GM12878 (cell line): Measurements from ENCODE around the gene TDRD7. TPM values are rescaled to one million over a fixed set of nuclear protein-coding genes. Genes with fewer than 3 reads are reported as not detected.
A peak's percentile ranks its signal among the peaks of the same experiment; 100 is the strongest.

ENCODE experiments used
- ATAC-seq: fragments of 200-7000 bp; cut with Tn5 transposase; 3 replicates; pipeline ENCODE4 v1.9.1; 2020; ENCODE audit warnings: mild to moderate bottlenecking, moderate library complexity
- BruUV-seq: library from RNA; stranded (reverse); fragments of 400-500 nt; replicated peaks from 2 replicates; lab custom pipeline; 2021; lab: Mats Ljungman, UMichigan
- CTCF ChIA-PET: fragments of 300-600 bp; sonication (Branson Sonifier 250); formaldehyde crosslinking; extraction: SDS; loops from one replicate; lab custom pipeline; 2021; ENCODE audit warnings: inconsistent platforms; lab: Yijun Ruan, JAX
- POLR2A ChIA-PET: fragments of 350-600 bp; formaldehyde crosslinking; extraction: SDS; loops from one replicate; lab custom pipeline; 2021; ENCODE audit warnings: inconsistent platforms; lab: Charles Lee
- RAD21 ChIA-PET: fragments of 300-600 bp; sonication (Branson Sonifier 250); formaldehyde crosslinking; loops from one replicate; lab custom pipeline; 2023; ENCODE audit warnings: antibody characterized with exemption; ENCODE audit not compliant: unreplicated experiment; lab: Charles Lee
- SMC1A ChIA-PET: fragments of 300-600 bp; sonication (Branson Sonifier 250); formaldehyde crosslinking; loops from one replicate; lab custom pipeline; 2023; ENCODE audit not compliant: unreplicated experiment, uncharacterized antibody; lab: Charles Lee
- DNase-seq: peaks from one replicate; pipeline ENCODE4 v3.0.0-alpha.2; 2011; ENCODE audit warnings: low read depth, low spot score
- FAIRE-seq: peaks from 3 replicates; lab custom pipeline; 2011; peaks lifted over from hg19 to GRCh38; lab: Jason Lieb, UNC
- H2AFZ ChIP-seq: 2 replicates; pipeline ENCODE4 v1.6.0; 2011; ENCODE audit warnings: low read depth, low read length, control low read depth; ENCODE audit not compliant: control insufficient read depth
- H3K27ac ChIP-seq: 2 replicates; pipeline ENCODE4 v1.5.1; 2011; ENCODE audit warnings: control low read depth; ENCODE audit not compliant: control insufficient read depth, insufficient read depth
- H3K27me3 ChIP-seq, 2 experiments: replicated peaks in 1 of 2; 2 replicates each; pipeline versions ENCODE4 v1.6.0 to v1.6.1; 2011; ENCODE audit warnings: low read length in 1 of 2; ENCODE audit not compliant: control insufficient read depth in 2 of 2, insufficient read depth in 2 of 2
- H3K36me3 ChIP-seq, 2 experiments: 2 replicates each; pipeline ENCODE4 v1.5.1; 2011; ENCODE audit warnings: low read length in 1 of 2; ENCODE audit not compliant: control insufficient read depth in 2 of 2, insufficient read depth in 2 of 2
- H3K4me1 ChIP-seq: 2 replicates; pipeline ENCODE4 v1.6.1; 2011; ENCODE audit warnings: mild to moderate bottlenecking, low read length, moderate library complexity, mixed read lengths; ENCODE audit not compliant: control insufficient read depth, insufficient read depth
- H3K4me2 ChIP-seq: 2 replicates; pipeline ENCODE4 v1.6.0; 2011; ENCODE audit warnings: control low read depth; ENCODE audit not compliant: control insufficient read depth, insufficient read depth
- H3K4me3 ChIP-seq: fragments of 200-600 bp; sonication (generic); 2 replicates; pipeline ENCODE4 v1.5.1; 2016
- H3K79me2 ChIP-seq: 2 replicates; pipeline ENCODE4 v1.6.0; 2011; ENCODE audit warnings: low read length; ENCODE audit not compliant: control insufficient read depth, insufficient read depth
- H3K9ac ChIP-seq: 2 replicates; pipeline ENCODE4 v1.8.0; 2011; ENCODE audit warnings: low read length, control low read depth, mixed read lengths; ENCODE audit not compliant: control insufficient read depth, insufficient read depth
- H3K9me3 ChIP-seq: replicated peaks from 3 replicates; pipeline ENCODE4 v1.5.1; 2011; ENCODE audit warnings: mild to moderate bottlenecking, low read length; ENCODE audit not compliant: control insufficient read depth, insufficient read depth
- H4K20me1 ChIP-seq: 2 replicates; pipeline ENCODE4 v1.6.0; 2011; ENCODE audit not compliant: control insufficient read depth, insufficient read depth
- DPF2 ChIP-seq: fragments of 450-650 bp; IDR thresholded peaks from 2 replicates; pipeline ENCODE4 v1.6.1; 2017; ENCODE audit warnings: mild to moderate bottlenecking
- SIN3A ChIP-seq: IDR thresholded peaks from 2 replicates; pipeline ENCODE4 v1.6.1; 2012; ENCODE audit warnings: low read depth, low read length, improper control_type of control experiment
- USF1 ChIP-seq: IDR thresholded peaks from 2 replicates; pipeline ENCODE4 v1.6.1; 2011; ENCODE audit warnings: borderline replicate concordance, low read depth, mild to moderate bottlenecking, moderate library complexity, mixed read lengths, low read length; ENCODE audit not compliant: insufficient read depth; ENCODE audit errors: extremely low read length
- ZBTB40 ChIP-seq: fragments of 450-650 bp; IDR thresholded peaks from 2 replicates; pipeline ENCODE4 v1.6.1; 2016; ENCODE audit warnings: mild to moderate bottlenecking, moderate library complexity, borderline replicate concordance
- ZNF384 ChIP-seq: IDR thresholded peaks from 2 replicates; pipeline ENCODE4 v1.6.1; 2012; ENCODE audit warnings: low read depth, mild to moderate bottlenecking, low read length, improper control_type of control experiment, borderline replicate concordance
- WGBS: methylation state at CpG from one replicate; pipeline ENCODE4 v1.1.6; 2016; ENCODE audit warnings: low lambda C conversion rate; ENCODE audit not compliant: insufficient replicate concordance, insufficient coverage; ENCODE audit errors: missing lambda C conversion rate; 5-methylcytosine and 5-hydroxymethylcytosine counted together
- in situ Hi-C: fragments of 300-500 bp; cut with MboI; formaldehyde crosslinking; loops from 9 replicates; pipeline ENCODE4 v1.14.3; 2018; ENCODE audit warnings: mixed read lengths
- intact Hi-C: fragments of 100-400 bp; cut with micrococcal nuclease; formaldehyde crosslinking; loops from one replicate; pipeline ENCODE4 v1.14.2; 2022; ENCODE audit not compliant: unreplicated experiment
- polyA plus RNA-seq, 11 experiments: library from polyadenylated mRNA; depleted of rRNA in 4 of 11; unstranded in 6 of 11; stranded (reverse) in 5 of 11; fragments of >200 nt; fragmentation: Nextera tagmentation in 4 of 11; fragmentation: Illumina TruSeq in 1 of 11; extraction: Ambion mirVana in 4 of 11; extraction: Trizol in 1 of 11; gene quantifications; 1 replicate in 1 of 11; 2 replicates in 10 of 11; pipeline versions ENCODE4 v1.2.1 to v1.2.3, GENCODE V29; 2011 to 2016; ENCODE audit warnings: inconsistent platforms in 2 of 11, missing spikeins in 2 of 11, low read depth in 1 of 11
- total RNA-seq, 4 experiments: library from RNA; depleted of rRNA in 3 of 4; stranded (reverse); fragments of >200 nt in 3 of 4; fragmentation: Illumina TruSeq in 1 of 4; extraction: Trizol in 1 of 4; gene quantifications; 2 replicates each; pipeline versions ENCODE4 v1.2.1 to v1.2.3, GENCODE V29; 2013 to 2021
- TF ChIP-seq, protein P1 (sequence below): fragments of 150-350 bp; IDR thresholded peaks from 2 replicates; pipeline ENCODE4 v1.6.1; 2014; ENCODE audit warnings: mild to moderate bottlenecking, low read depth, low read length
- TF ChIP-seq, protein P2 (sequence below): IDR thresholded peaks from 2 replicates; pipeline ENCODE4 v1.6.1; 2012; ENCODE audit warnings: low read depth, low read length, improper control_type of control experiment
- TF ChIP-seq, protein P3 (sequence below): fragments of 150-350 bp; IDR thresholded peaks from 2 replicates; pipeline ENCODE4 v1.6.1; 2016; ENCODE audit warnings: low read depth, low read length

TDRD7 gene
- total and polyA plus RNA-seq, 10 of the 15 experiments (the other 5 are each of a cell fraction or from before 2014, with no cell fraction given): 5.7 to 26.4 (median 16.2) TPM

GRCh38 chr9:97363661-97364299 lies 48.1 kb upstream of the TDRD7 start (continued):
- TF ChIP-seq ZBTB40 (no peak), ZNF384 (no peak)
- TF ChIP-seq, all 136 proteins: peak for 5

- Histone ChIP-seq H2AFZ (no peak overlapping the region), H3K9ac (no peak overlapping the region), H3K27me3 (no peaks in the 10 kb centered on the region), H3K36me3 (no peaks in the 10 kb centered on the region), H3K4me1 (peaks cover 53% of the 10 kb centered on the region), H3K9me3 (peaks cover 1% of the 10 kb centered on the region; the same call in 2 of the 3 replicates), H3K4me2 (peak overlapping the region; percentile 18; the same call in 1 of the 2 replicates), H3K79me2 (no peaks in the 10 kb centered on the region), H3K27ac (no peak overlapping the region), H3K4me3 (no peak overlapping the region), H4K20me1 (no peaks in the 10 kb centered on the region)
- ChIA-PET CTCF (interaction anchor here (0.7 to 5.9 kb wide), 8 partner anchors 12 to 509 kb away, joined by 3 to 40 read pairs (median 4); partner anchors contain the start of genes TDRD7 and ZNF782), SMC1A (interaction anchor here (1.5 to 2.9 kb wide), 3 partner anchors 9 to 23 kb away, joined by 4 to 11 read pairs (median 6); no protein-coding TSS in a partner anchor), RAD21 (interaction anchor here (1.5 to 3.6 kb wide), 4 partner anchors 22 to 48 kb away, joined by 3 to 23 read pairs (median 6); no protein-coding TSS in a partner anchor), POLR2A (no interaction called here)
- in situ Hi-C loops (no loop called here), intact Hi-C loops (loop anchor here (10.0 kb wide), 1 partner anchor 110 kb away; no protein-coding TSS in a partner anchor)
- DNase-seq: no peak
- no peak for FAIRE-seq
- 89% methylated on average over 8 of the region's 8 CpGs for WGBS
- BruUV-seq: no TSS peak
- ATAC-seq: no peak
- TF ChIP-seq DPF2 (no peak), SIN3A (no peak), USF1 (no peak)
- TF ChIP-seq, protein P1, sequence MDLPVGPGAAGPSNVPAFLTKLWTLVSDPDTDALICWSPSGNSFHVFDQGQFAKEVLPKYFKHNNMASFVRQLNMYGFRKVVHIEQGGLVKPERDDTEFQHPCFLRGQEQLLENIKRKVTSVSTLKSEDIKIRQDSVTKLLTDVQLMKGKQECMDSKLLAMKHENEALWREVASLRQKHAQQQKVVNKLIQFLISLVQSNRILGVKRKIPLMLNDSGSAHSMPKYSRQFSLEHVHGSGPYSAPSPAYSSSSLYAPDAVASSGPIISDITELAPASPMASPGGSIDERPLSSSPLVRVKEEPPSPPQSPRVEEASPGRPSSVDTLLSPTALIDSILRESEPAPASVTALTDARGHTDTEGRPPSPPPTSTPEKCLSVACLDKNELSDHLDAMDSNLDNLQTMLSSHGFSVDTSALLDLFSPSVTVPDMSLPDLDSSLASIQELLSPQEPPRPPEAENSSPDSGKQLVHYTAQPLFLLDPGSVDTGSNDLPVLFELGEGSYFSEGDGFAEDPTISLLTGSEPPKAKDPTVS: no peak
- TF ChIP-seq, protein P2, sequence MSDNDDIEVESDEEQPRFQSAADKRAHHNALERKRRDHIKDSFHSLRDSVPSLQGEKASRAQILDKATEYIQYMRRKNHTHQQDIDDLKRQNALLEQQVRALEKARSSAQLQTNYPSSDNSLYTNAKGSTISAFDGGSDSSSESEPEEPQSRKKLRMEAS: no peak
- TF ChIP-seq, protein P3, sequence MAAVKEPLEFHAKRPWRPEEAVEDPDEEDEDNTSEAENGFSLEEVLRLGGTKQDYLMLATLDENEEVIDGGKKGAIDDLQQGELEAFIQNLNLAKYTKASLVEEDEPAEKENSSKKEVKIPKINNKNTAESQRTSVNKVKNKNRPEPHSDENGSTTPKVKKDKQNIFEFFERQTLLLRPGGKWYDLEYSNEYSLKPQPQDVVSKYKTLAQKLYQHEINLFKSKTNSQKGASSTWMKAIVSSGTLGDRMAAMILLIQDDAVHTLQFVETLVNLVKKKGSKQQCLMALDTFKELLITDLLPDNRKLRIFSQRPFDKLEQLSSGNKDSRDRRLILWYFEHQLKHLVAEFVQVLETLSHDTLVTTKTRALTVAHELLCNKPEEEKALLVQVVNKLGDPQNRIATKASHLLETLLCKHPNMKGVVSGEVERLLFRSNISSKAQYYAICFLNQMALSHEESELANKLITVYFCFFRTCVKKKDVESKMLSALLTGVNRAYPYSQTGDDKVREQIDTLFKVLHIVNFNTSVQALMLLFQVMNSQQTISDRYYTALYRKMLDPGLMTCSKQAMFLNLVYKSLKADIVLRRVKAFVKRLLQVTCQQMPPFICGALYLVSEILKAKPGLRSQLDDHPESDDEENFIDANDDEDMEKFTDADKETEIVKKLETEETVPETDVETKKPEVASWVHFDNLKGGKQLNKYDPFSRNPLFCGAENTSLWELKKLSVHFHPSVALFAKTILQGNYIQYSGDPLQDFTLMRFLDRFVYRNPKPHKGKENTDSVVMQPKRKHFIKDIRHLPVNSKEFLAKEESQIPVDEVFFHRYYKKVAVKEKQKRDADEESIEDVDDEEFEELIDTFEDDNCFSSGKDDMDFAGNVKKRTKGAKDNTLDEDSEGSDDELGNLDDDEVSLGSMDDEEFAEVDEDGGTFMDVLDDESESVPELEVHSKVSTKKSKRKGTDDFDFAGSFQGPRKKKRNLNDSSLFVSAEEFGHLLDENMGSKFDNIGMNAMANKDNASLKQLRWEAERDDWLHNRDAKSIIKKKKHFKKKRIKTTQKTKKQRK: no peak
Measured at GRCh38 chr9:97364769-97365490, 47.0 kb upstream of the TDRD7 start.
